GM19397 (cell line): ENCODE results near the gene RECQL.
"Not testable (repeated sequence)": the region's sequence is repeated elsewhere in the genome, so short reads cannot be mapped to it uniquely, and the experiment has no call there.

ENCODE experiments used
- ATAC-seq: cut with Tn5 transposase; IDR thresholded peaks from one replicate; pipeline ENCODE4 v1.9.1; 2021; ENCODE audit warnings: mild to moderate bottlenecking, moderate library complexity; ENCODE audit not compliant: unreplicated experiment

RECQL gene

DNA sequence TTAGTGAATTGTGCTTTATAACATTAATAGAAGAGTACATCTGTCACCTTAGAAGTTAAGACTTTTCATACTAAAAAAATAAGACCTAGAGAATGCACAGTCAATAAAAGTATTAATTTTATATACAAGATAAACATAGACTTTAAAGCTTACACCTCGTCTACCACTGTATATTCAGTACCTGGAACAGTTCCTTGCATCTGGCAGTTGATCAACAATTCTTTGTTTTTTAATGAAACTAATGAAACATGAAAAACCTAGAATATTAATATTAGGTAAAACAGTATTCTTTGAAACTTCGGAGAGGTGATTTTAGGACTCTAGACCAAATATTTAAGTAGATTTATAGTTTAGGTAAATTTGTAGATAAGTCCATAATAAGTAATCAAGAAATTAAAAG, 4.5 kb upstream of the RECQL start:
- no peak for ATAC-seq

DNA sequence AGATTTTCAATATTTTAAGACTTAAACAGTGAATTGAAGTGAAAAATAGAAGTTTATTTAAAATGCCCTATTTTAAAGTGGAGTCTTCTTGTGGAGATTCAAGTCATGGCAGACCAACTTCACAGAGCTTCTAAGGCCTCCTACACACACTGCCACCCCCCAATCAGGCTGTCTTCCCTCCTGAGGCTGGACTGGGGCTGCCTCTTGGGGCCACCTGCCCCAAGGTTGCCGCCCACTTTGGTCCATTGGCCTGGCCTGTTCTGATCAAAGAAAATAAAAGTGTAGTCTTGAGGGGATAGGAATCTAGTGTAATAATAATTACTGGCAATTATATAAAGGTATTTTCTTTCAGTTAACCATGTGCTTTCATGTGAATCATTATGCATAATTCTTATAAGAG, 1.4 kb upstream of the RECQL start:
- ATAC-seq: no peak

DNA sequence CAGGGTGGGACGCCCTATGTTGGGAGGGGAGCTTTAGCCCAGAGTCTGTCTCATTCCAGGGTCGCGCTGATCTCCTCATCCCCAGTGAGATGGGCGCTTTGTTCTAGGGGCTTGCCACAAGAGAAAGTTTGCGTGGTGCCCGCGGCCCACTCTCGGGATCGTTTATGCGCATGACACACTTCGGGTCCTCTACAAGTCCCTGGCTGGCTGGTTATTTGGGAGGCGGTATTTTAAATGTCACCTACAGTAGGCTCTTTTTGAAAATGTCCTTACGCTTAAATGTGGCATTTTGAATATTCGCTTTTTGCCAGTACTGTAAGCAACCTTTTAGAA, 695 bp upstream of the RECQL start:
- ATAC-seq: no peak

DNA sequence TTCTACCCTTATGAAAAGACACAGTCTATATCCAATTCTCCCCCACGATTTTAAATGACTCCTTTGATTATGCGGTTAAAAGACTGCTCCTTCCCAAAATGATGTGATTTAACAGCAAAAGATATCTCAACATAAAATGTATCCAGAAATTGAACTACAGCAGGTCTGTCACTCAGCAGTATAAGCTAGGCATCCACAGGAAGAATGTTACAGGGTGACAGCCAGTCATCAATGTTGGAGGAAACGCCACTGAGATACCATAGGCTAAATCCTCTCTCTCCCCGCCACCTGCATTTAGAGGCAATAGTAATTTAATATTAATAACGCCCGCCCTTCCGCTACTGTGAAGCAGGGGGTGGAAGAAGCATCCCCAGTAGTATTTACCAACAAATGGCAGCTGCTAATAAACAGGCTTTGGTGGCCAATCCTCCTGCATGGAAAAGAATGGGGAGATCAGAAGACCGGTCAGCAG, 613 bp downstream of the RECQL start:
- no peak for ATAC-seq

DNA sequence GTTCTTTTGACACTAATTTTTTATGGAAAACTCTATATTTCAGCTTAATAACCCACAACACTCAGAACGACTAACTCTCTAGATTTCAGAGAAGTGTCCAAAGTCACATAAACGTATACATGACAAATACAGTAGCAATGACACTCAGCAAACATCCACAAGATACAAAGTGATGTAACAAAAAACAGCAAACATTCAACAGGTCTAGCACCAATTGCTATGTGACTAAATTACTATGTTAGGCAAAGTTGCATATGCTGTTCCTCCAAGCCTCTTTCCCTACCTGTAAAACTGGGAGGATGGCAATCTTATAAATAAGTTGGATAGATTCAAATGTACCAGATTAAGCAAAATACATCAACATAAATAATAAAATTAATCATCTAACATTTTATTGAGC, 1.7 kb downstream of the RECQL start:
- no peak for ATAC-seq

DNA sequence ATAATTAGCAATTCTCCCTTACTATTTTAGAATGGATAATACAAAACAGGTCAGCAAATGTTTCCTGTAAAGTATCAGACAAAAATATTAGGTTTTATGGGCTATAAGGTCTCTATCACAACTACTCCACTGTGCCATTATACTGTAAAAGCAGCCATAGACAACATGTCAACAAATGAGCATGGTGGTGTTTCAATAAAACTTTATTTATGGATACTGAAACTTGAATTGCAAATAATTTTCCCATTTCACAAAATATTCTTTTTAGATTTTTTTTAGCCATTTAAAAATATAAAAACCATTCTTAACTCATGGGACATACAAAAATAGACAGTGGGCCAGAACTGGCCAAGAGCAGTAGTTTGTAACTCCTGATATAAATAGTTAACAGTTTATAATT, 15.4 kb downstream of the RECQL start:
- ATAC-seq: no peak

DNA sequence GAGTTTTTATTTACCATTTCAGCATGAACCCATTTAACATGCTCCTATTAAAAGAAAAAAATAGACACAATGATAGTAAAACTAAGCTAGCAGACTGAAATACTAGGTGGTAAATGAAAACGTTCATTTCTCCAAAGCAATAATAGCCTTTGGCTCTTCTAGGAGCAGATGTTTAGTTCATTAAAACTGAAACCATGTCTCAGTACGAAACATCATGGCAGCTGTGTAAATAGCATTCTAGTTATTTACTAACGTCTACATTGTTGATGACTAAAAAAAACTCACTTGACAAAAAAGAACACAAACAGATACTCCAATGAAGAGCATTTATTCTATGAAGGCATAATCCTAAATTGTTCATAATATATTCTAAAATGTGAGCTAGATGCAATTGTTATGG, 17.9 kb downstream of the RECQL start:
- ATAC-seq: no peak

DNA sequence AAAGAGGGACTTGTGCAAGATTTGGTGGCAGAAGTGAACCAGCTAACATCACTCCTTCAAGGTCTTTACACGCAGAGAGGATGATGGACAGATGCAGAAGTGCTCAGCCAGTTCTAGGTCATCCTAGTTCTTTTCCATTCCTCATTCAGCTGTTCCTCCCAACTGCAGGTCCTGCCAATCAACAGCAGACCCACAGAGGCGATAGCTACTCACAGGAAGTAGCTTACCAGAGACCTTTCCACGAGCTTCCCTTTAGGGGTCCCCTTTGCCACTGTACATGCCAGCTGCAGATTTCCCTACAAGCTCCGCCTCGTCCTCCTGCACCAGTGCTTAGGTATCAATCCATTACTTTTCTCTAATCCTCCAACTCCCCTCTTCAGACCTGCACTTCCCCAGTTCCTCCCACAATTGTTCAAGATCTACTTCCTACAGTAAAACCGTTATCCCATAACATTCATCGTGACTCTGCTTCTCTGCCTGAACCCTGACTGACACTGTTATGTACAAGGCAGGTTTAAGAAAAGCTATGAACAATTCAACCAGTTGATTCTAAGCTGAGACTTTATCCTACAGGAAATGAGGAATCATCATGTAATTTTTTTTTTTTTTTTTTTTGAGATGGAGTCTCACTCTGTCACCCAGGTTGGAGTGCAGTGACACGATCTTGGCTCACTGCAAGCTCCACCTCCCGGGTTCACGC, 22.5 kb downstream of the RECQL start:
- ATAC-seq: no peak

DNA sequence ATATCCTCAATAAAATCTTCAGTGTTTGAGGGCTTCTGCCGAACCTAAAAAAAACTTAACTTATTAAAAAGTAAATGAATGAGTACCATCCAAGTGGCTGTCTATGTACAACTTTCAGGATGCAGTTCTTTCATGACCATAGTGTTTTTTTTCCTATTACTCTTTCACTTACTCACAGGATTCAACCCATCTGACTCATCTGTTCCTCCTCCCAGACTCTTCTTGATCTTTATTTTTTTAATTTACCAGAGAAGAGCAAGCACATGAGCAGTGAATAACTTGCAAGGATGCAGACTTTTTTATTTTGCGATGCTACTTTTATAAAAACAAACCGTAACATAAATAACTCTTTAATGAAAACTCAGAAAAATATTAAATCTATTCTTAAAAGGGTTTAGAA, 24.5 kb downstream of the RECQL start:
- ATAC-seq: no peak

DNA sequence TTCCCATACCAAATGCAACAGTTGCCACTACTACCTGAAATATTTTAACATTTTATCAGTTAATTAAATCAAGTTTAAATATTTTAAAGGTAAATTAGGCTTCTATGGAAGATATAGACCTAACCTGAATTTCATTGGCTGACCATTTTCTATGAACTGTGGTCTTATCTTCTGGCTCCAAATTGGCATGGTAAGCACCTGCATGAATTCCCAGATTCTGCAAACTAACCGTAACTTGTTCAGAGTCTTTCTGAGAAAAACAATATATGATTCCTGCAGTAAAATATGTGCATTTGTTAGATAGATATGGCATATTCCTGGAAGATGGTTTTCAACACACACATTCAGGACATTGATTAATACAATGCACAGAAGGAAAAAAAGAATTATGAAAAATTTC, 25.9 kb downstream of the RECQL start:
- ATAC-seq: no peak

DNA sequence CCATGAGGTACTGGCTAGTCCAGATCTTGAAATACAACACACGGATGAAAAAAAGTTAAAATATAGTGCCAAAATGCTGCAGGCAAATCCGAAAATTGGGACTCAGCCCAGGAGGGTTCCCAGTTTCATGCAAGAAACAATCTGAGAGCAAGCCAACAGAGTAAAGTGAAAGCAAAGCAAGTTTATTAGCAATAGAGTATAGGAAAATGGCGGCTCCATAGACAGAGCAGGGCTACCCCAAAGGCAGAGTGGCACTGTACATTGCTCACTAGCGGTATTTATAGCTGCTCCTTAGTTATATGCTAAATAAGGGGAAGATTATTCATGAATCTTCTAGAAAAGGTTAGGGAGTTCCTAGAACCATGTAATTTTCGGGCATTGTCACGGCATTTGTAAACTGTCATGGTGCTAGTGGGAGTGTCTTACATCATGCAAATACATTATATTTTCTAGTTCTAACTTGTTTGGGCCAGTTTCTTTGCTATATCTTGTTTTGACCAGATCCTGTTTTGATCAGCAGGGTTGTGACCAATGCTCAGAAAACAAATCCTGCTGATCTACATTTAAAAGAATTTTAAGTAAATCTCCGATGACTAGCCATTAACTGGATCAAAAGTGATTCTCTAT, 29.1 kb downstream of the RECQL start:
- no peak for ATAC-seq

DNA sequence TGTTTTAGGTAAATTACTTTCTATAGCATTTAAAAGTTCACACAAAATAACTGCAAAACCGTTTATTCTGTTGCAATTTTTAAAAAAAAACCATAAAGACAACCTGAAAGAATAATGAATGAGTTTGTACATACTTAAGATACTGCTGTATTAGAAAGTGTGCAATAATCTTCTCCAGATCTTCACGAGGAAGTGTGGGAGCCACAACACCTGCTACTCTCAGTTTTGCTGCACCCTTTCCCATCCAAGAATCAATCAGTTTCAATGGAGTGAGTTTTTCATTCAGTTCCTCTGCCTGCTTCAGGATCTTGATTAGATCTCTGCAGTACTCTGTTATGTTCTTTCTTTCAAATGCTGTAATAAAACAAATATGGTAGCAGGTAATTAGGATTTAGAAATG, 30.1 kb downstream of the RECQL start:
- no peak for ATAC-seq

DNA sequence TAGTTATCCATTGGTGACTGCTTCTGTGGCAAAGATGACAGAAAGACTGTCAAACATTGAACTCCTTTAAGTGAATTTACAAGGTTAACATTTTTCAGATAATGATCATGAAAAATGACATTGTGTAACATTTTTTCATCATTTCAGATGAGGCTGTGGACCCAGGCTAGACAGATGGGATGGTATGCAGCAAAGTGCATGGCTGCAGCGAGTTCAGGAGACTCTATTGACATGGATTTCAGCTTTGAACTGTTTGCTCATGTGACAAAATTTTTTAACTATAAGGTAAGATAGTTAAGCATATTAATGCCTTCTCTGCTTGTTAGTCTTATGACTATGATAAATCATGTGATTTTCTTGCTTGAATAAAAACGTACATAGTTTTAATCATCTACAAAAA, 34.1 kb downstream of the RECQL start:
- ATAC-seq: not testable (repeated sequence)

DNA sequence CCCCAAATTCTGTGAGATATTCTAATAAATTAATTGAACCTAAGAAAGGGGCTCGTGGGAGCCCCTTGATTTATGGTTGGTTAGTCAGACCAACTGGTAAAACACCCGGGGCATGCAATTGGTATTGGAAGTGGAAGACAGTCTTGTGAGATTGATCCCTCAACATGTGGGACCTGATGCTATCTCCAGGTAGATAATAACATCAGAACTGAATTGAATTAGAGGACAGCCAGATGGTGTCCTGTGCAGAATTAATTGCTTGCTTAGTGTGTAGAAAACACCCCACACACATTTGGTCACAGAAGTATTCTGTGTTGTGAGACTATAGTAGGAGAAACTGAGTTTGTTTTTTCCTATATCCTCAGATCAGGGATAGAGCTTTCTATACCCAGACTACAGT, 42.0 kb downstream of the RECQL start:
- no peak for ATAC-seq

DNA sequence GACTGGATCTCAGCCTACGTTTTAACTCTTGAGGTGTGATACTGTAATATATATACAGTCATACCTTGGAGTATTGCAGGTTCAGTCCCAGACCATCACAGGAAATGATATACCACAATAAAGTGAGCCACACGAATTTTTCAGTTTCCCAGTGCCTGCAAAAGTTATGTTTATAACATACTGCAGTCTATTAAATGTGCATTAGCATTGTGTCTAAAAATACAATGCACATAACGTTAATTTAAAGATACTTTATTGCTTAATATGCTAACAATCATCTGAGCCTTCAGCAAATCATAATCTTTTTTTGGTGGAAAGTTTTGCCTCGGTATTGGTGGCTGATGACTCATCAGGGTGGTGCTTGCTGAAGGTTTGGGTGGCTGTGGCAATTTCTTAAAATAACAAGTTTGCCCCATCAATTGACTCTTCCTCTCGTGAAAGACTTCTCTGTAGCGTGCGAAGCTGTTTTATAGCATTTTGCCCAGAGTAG, 45.1 kb downstream of the RECQL start:
- no peak for ATAC-seq

DNA sequence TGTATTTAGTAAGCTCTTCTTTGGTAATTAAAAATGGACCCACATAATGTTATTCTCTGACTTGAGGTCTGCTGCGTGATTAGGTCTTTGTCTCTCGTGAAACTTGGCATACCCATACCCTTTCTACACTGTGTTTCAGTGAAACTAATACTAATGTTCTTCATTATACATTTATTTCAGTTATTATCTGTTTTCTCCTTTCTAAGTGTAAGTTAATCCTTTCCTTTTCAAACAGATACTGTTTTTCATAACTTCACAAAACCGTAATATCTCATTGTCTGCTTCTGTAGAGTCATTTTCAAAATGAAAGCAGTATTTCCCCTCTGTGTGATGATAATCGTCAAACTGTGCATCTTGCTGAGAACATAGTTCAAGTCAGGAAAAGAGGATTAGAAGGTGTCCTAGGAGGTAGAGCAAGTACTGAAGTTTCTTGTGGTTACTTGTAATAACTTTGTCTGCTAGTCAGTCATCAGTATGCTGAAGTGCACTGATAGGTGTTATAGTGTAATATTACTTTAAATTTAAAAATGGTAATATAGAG, 48.1 kb downstream of the RECQL start:
- no peak for ATAC-seq

DNA sequence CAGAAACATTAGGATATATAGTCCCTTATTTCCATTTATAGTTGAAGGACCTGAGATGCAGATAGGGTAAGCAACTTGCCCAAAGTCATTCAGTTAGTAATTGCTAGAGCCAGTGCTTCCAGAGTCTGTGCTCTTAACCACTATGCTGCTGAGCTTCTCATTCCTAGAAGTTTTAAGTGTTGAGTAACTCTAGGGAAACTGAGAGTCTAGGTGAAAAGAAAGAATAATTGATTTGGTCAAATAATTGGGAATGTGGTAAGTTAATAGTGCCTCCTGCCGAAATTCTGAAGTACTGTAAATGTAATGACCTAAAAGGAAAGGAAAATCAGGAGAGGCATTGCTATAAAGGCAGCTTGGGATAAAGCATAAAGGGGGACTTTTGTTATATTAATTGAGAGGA, 49.9 kb downstream of the RECQL start:
- no peak for ATAC-seq

DNA sequence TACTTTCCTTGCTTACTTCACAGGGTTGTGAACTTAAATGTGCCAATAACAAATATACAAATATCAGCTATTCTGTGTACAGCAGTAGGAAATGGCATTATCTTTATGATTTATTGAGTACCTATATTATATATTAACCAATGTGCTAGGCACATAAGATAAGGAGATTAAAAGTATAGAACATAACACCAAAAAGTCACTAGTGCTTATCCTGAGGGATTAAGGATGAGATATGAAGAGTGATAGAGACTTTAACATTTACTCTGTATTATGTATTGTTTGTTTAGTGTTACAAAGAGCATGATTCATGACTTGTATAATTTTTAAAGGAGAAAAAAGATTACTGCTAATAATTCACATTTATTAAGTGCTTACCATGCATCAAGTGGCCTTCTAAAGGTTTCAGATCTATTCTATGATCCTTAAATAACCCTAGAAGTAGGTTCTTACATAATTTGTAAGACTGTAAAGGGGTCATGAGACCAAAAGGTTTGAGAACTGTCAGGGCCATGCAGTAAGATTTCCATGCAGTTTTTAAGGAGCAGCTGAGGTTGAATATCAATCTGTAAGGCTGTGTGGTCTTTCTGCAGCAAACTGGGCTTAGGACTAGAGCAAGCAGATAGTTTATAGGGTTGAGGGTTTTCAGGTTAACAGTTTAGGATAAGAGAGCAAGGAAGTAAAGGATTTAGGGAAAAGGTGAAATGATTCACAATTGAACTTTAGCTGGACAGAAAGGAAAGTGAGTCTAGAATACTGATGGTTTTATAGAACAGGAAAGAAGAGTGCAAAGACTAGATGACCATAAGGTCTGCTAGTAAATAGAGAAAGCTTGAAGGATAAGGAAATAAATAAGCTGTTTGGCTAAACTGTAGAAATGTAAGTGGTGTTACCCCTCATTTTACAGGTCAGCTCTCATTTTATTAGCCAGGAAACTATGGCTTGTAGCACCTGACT, 57.0 kb downstream of the RECQL start:
- no peak for ATAC-seq

DNA sequence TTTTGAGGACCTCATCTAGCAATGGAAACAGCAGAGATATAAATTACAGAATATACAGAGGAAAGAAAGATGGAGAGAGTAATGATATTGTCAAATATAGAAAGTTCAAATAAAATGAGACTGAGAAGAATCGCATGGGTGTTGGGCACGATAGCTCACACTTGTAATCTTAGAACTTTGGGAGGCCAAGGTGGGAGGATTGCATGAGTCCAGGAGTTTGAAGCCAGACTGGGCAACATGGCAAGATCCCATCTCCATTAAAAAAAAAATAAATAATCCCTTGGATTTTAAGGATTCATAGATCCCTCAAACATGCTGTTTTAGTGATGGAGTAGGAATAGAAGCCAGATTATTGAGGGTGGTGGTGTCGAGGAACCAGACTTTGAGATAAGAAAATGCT, 62.1 kb downstream of the RECQL start:
- no peak for ATAC-seq

DNA sequence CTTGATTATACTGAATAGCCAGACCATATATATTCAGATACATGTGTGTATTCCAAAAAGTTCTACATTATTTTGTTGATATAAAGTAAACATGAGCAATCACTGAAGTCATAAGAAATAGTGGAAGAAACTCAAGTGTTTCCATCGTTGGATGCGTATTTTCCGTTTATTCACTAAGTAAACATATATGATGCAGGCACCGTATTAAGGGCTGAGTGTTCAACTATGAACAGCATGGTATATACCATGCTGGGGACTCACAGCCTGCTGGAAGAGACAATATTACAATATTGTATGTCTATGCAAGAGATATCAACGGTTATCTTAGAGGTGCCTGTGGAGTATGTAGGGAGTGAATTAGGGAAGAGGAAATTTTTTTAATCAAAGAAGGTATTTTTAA, 62.8 kb downstream of the RECQL start:
- ATAC-seq: no peak

DNA sequence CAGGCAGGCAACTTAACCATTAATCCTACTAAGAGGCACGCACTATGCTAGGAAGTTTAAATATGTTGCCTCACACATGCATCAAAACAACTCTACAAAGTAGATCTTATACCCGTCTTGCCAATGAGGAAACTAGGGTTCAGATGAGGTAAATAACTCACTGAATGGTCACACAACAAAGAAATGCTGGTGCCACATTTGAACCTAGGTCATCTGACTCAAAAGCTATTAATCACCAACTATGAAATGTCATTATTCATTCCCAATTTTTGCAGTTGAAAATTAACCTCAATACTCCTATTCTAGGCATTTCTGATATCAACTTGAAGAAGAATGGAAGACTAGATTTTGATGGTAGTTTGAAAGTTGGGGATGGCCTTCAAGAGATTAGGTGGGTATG, 66.7 kb downstream of the RECQL start:
- no peak for ATAC-seq
